Measurements from ENCODE around the gene TOMM34. TPM values are rescaled to one million over a fixed set of nuclear protein-coding genes. Genes with fewer than 3 reads are reported as not detected.

TOMM34 gene
- total RNA-seq, 1 experiment from 2014 or later, result 37.5 TPM

GRCh38 chr20:44962483-44962882, 2.3 kb upstream of the TOMM34 start:
- H3K27ac ChIP-seq (ENCODE audit: insufficient read length, low read depth, low read length), result no peak overlapping the region
- H2BK5ac ChIP-seq (ENCODE audit: insufficient read length, low read length), result no peak overlapping the region
- no peak overlapping the region for H2AFZ ChIP-seq (ENCODE audit: low read length)
- no peak overlapping the region for H3K27ac Mint-ChIP-seq
- H3K56ac ChIP-seq (ENCODE audit: insufficient read length, low read depth, low read length), result no peak overlapping the region
- H2AK5ac ChIP-seq (ENCODE audit: insufficient read length, low read length), result no peak overlapping the region
- H3K79me1 ChIP-seq (ENCODE audit: insufficient read depth, low read depth, low read length, poor library complexity, severe bottlenecking), result peaks cover 4% of the 10 kb centered on the region
- no peaks in the 10 kb centered on the region; a peak in 2 of 5 replicates for H3K9me3 Mint-ChIP-seq
- no peak overlapping the region for H3K14ac ChIP-seq (ENCODE audit: insufficient read depth, low read length)
- H4K8ac ChIP-seq (replicated peaks; ENCODE audit: insufficient read length, low read depth, low read length), result no peak overlapping the region
- H3K4ac ChIP-seq (ENCODE audit: low read depth, low read length), result no peak overlapping the region
- H4K91ac ChIP-seq (ENCODE audit: insufficient read length, low read depth, low read length), result no peak overlapping the region
- no peak overlapping the region for H2BK20ac ChIP-seq (ENCODE audit: low read depth, low read length, poor library complexity, severe bottlenecking)
- H4K20me1 ChIP-seq (ENCODE audit: control insufficient read depth, insufficient read depth, insufficient read length), result no peaks in the 10 kb centered on the region
- no peak overlapping the region for H3K4me2 ChIP-seq (ENCODE audit: insufficient read depth, insufficient read length, low read length)
- H3K79me2 ChIP-seq (ENCODE audit: insufficient read depth, low read length), result peaks cover 4% of the 10 kb centered on the region; the same call in 1 of the 2 replicates
- no peak overlapping the region for H2BK120ac ChIP-seq (ENCODE audit: low read depth, low read length, poor library complexity, severe bottlenecking)
- WGBS (ENCODE audit: extremely low coverage, insufficient read length, low lambda C conversion rate), result no CpG with 5 or more reads among the region's 3 CpGs
- TF ChIP-seq, protein P1, sequence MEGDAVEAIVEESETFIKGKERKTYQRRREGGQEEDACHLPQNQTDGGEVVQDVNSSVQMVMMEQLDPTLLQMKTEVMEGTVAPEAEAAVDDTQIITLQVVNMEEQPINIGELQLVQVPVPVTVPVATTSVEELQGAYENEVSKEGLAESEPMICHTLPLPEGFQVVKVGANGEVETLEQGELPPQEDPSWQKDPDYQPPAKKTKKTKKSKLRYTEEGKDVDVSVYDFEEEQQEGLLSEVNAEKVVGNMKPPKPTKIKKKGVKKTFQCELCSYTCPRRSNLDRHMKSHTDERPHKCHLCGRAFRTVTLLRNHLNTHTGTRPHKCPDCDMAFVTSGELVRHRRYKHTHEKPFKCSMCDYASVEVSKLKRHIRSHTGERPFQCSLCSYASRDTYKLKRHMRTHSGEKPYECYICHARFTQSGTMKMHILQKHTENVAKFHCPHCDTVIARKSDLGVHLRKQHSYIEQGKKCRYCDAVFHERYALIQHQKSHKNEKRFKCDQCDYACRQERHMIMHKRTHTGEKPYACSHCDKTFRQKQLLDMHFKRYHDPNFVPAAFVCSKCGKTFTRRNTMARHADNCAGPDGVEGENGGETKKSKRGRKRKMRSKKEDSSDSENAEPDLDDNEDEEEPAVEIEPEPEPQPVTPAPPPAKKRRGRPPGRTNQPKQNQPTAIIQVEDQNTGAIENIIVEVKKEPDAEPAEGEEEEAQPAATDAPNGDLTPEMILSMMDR (conservative IDR thresholded peaks at IDR 0.05), result no peak
- peaks cover 44% of the 10 kb centered on the region for H3K27me3 Mint-ChIP-seq (ENCODE audit: low read depth)
- H2BK12ac ChIP-seq (ENCODE audit: insufficient read length, low read depth, low read length), result no peak overlapping the region
- no peak overlapping the region for H3K18ac ChIP-seq (ENCODE audit: insufficient read length, low read depth, low read length)
- no peaks in the 10 kb centered on the region; the same call in 1 of the 2 replicates for H3K27me3 ChIP-seq (ENCODE audit: insufficient read depth, low read length)
- 0 out of 2 replicates have a peak, but pooled peaks cover 2% of the 10 kb centered on the region for H3K4me1 ChIP-seq (ENCODE audit: insufficient read depth, low read length)
- no peak overlapping the region for H3T11ph ChIP-seq (ENCODE audit: low read length)
- H3K4me3 Mint-ChIP-seq, result no peak overlapping the region
- no peak overlapping the region for H4K5ac ChIP-seq (ENCODE audit: insufficient read length, low read depth, low read length)
- no peak for DNase-seq
- no peak overlapping the region for H3K9ac ChIP-seq (ENCODE audit: extremely low read depth, insufficient read length, low read length)
- peaks cover 11% of the 10 kb centered on the region for H3K23me2 ChIP-seq (ENCODE audit: insufficient read length, low read depth, low read length, poor library complexity, severe bottlenecking)
- no peak overlapping the region for H2BK15ac ChIP-seq (ENCODE audit: low read depth, low read length)
- no peak overlapping the region for H3K23ac ChIP-seq (ENCODE audit: insufficient read length, low read depth, low read length)
- H3K9me3 ChIP-seq (ENCODE audit: control insufficient read depth, low read depth, low read length), result no peaks in the 10 kb centered on the region
- peaks cover 43 to 45% of the 10 kb centered on the region in 2 experiments for H3K4me1 Mint-ChIP-seq
- peaks cover 0 to 11% (median 10%) of the 10 kb centered on the region in 3 experiments for H3K36me3 Mint-ChIP-seq (ENCODE audit: insufficient read depth in 1 of 3, low read depth in 3 of 3)
